Measurements from ENCODE around the gene APCDD1L. TPM values are rescaled to one million over a fixed set of nuclear protein-coding genes. Genes with fewer than 3 reads are reported as not detected.

Gene APCDD1L
- total RNA-seq, 2 experiments from 2014 or later: not detected

DNA sequence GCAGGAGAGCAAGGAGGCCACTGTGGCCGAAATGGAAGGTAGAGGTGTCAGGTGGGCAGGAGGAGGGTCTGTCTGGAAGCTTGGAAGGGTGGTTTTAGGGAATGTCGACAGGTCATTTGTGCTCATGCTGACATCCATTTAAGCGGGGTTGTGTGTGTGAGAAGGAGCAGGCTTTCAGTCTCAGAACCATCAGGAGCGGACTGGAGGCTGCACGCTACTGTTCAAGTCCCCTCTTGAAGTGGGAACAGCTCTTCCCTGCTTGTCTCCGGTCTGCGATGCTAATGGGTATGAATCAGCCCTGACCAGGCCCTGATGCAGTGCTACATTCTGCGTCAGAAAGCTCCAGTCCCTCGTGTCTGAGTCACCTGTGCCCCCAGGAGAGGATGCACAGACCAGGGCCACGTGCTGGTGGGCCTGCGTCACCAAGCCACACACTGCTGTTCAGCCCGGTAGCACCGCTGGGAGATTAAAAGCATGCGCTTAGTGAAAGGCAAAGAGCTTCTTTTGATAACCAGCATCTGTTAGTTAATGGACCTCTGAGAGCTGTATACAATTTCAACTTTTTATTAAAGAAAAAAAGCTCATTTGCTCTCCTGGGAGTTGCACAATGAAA is 58.0 kb downstream of the APCDD1L start:
- peaks cover 23% of the 10 kb centered on the region for H3K36me3 Mint-ChIP-seq (ENCODE audit: low read depth)
- TF ChIP-seq, protein P1, sequence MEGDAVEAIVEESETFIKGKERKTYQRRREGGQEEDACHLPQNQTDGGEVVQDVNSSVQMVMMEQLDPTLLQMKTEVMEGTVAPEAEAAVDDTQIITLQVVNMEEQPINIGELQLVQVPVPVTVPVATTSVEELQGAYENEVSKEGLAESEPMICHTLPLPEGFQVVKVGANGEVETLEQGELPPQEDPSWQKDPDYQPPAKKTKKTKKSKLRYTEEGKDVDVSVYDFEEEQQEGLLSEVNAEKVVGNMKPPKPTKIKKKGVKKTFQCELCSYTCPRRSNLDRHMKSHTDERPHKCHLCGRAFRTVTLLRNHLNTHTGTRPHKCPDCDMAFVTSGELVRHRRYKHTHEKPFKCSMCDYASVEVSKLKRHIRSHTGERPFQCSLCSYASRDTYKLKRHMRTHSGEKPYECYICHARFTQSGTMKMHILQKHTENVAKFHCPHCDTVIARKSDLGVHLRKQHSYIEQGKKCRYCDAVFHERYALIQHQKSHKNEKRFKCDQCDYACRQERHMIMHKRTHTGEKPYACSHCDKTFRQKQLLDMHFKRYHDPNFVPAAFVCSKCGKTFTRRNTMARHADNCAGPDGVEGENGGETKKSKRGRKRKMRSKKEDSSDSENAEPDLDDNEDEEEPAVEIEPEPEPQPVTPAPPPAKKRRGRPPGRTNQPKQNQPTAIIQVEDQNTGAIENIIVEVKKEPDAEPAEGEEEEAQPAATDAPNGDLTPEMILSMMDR (IDR thresholded peaks at IDR 0.05): no peak
- H3K9me3 ChIP-seq (ENCODE audit: control insufficient read depth in 1 of 2, insufficient read depth in 1 of 2, low read length in 2 of 2): no peaks in the 10 kb centered on the region
- no peaks in the 10 kb centered on the region for H3K27me3 Mint-ChIP-seq
- H3K9me3 Mint-ChIP-seq: no peaks in the 10 kb centered on the region
- H3K4me1 Mint-ChIP-seq (ENCODE audit: low read depth): no peaks in the 10 kb centered on the region
- H3K27ac ChIP-seq (ENCODE audit: low read depth in 1 of 2, low read length in 2 of 2): no peak overlapping the region
- no peak for ATAC-seq (ENCODE audit: poor library complexity)
- no peak overlapping the region for H3K27ac Mint-ChIP-seq
- no peaks in the 10 kb centered on the region for H3K36me3 ChIP-seq (ENCODE audit: insufficient read depth, low read length)
- ChIA-PET POLR2A (no interaction called here), CTCF (no interaction called here)
- no peaks in the 10 kb centered on the region for H3K4me1 ChIP-seq (ENCODE audit: insufficient read depth, low read length)
- H3K27me3 ChIP-seq (ENCODE audit: control insufficient read depth in 1 of 2, insufficient read depth in 2 of 2, low read length in 2 of 2): no peaks in the 10 kb centered on the region
- no peak overlapping the region for H3K4me3 Mint-ChIP-seq
- no peak overlapping the region for H3K4me3 ChIP-seq (ENCODE audit: low read length)
- no peak for DNase-seq
- intact Hi-C loops (cut with DNase I, micrococcal nuclease): no loop called here

DNA sequence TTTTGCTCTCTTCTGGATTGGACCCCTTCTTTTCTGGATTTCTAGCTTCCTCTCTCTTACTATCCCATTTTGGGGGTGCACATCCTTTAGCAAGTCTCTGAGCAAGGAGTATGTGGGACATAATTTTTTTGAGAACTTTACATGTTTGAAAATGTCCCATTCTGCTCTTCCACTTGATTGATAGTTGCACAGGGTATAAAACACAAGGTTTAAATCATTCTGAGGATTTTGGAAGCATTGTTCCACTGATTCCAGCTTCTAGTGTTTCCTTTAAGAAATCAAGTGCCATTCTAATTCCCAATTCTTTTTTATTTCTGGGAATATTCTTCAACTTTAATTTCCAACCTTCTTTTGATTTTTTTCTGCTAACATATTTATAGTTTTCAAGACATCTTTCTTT is 60.7 kb downstream of the APCDD1L start:
- Histone ChIP-seq H3K27me3 (ENCODE audit: control insufficient read depth in 1 of 2, insufficient read depth in 2 of 2, low read length in 2 of 2) (no peaks in the 10 kb centered on the region), H3K9me3 (ENCODE audit: control insufficient read depth in 1 of 2, insufficient read depth in 1 of 2, low read length in 2 of 2) (no peaks in the 10 kb centered on the region), H3K27ac (ENCODE audit: low read depth in 1 of 2, low read length in 2 of 2) (no peak overlapping the region), H3K36me3 (ENCODE audit: insufficient read depth, low read length) (no peaks in the 10 kb centered on the region), H3K4me1 (ENCODE audit: insufficient read depth, low read length) (no peaks in the 10 kb centered on the region), H3K4me3 (ENCODE audit: low read length) (no peak overlapping the region)
- DNase-seq (no peak), ATAC-seq (ENCODE audit: poor library complexity) (no peak)
- TF ChIP-seq, protein P1 (IDR thresholded peaks at IDR 0.05): no peak
- no peak overlapping the region for H3K27ac Mint-ChIP-seq
- intact Hi-C loops (cut with DNase I, micrococcal nuclease): no loop called here
- no peak overlapping the region for H3K4me3 Mint-ChIP-seq
- CTCF ChIA-PET: no interaction called here
- POLR2A ChIA-PET: no interaction called here
- no peaks in the 10 kb centered on the region for H3K4me1 Mint-ChIP-seq (ENCODE audit: low read depth)
- peaks cover 42% of the 10 kb centered on the region for H3K36me3 Mint-ChIP-seq (ENCODE audit: low read depth)
- H3K27me3 Mint-ChIP-seq: no peaks in the 10 kb centered on the region
- H3K9me3 Mint-ChIP-seq: no peaks in the 10 kb centered on the region

DNA sequence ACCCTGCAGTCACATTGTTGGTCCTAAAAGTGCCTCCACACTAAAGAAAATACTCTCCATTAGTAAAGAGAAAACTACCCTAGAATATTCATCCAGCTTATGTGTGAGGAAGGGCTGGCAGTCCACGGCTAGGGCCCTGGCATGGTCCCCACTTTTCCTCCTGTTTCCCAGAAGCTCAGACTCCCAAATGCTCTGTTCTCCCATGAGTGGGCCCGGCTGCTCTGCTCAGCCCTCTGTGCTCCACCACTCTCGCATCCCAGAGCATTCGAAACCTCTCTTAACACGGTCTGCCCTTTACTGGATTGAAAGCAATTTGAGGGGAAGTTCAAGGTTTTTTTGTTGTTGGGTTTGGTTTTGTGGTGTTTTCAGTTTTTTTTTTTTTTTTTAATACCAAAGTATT is 61.8 kb downstream of the APCDD1L start:
- TF ChIP-seq, protein P1 (IDR thresholded peaks at IDR 0.05): no peak
- H3K4me1 ChIP-seq (ENCODE audit: insufficient read depth, low read length): no peaks in the 10 kb centered on the region
- peaks cover 6% of the 10 kb centered on the region for H3K36me3 ChIP-seq (ENCODE audit: insufficient read depth, low read length)
- Mint-ChIP-seq H3K4me1 (ENCODE audit: low read depth) (no peaks in the 10 kb centered on the region), H3K36me3 (ENCODE audit: low read depth) (peaks cover 52% of the 10 kb centered on the region), H3K27me3 (no peaks in the 10 kb centered on the region), H3K27ac (no peak overlapping the region), H3K9me3 (no peaks in the 10 kb centered on the region), H3K4me3 (no peak overlapping the region)
- ChIA-PET POLR2A (no interaction called here), CTCF (no interaction called here)
- H3K4me3 ChIP-seq (ENCODE audit: low read length): no peak overlapping the region
- H3K27me3 ChIP-seq (ENCODE audit: control insufficient read depth in 1 of 2, insufficient read depth in 2 of 2, low read length in 2 of 2): no peaks in the 10 kb centered on the region
- ATAC-seq (ENCODE audit: poor library complexity) (no peak), DNase-seq (no peak)
- H3K9me3 ChIP-seq (ENCODE audit: control insufficient read depth in 1 of 2, insufficient read depth in 1 of 2, low read length in 2 of 2): no peaks in the 10 kb centered on the region
- H3K27ac ChIP-seq (ENCODE audit: low read depth in 1 of 2, low read length in 2 of 2): no peak overlapping the region
- intact Hi-C loops (cut with DNase I, micrococcal nuclease): no loop called here

Measured in CD4-positive, alpha-beta T cell (primary cell).